IPS DF 6.9 (cell line): ENCODE data around the gene RYR3.

ENCODE experiments used
- DNase-seq: peaks from one replicate; pipeline ENCODE4 v3.0.0-alpha.2; 2013; ENCODE audit warnings: low read depth, low spot score
- H3K27ac ChIP-seq: one replicate; pipeline ENCODE4 v1.5.1; 2013; ENCODE audit warnings: low read length, control low read depth
- H3K27me3 ChIP-seq: 2 replicates; pipeline ENCODE4 v1.6.1; 2013; ENCODE audit warnings: mild to moderate bottlenecking, low read length; ENCODE audit not compliant: control insufficient read depth, insufficient read depth
- H3K36me3 ChIP-seq: 2 replicates; pipeline ENCODE4 v1.6.1; 2013; ENCODE audit warnings: low read length; ENCODE audit not compliant: control insufficient read depth, insufficient read depth
- H3K4me1 ChIP-seq: 2 replicates; pipeline ENCODE4 v1.6.1; 2013; ENCODE audit warnings: low read length; ENCODE audit not compliant: control insufficient read depth, insufficient read depth
- H3K4me3 ChIP-seq: 2 replicates; pipeline ENCODE4 v1.5.1; 2013; ENCODE audit warnings: mild to moderate bottlenecking, low read length
- H3K9me3 ChIP-seq: 2 replicates; pipeline ENCODE4 v1.6.1; 2013; ENCODE audit warnings: low read length, inconsistent platforms; ENCODE audit not compliant: control insufficient read depth, insufficient read depth
- WGBS: extraction: QIAGEN DNeasy Blood & Tissue Kit; methylation state at CpG from one replicate; pipeline ENCODE4 v1.1.7; 2013; ENCODE audit warnings: mixed read lengths, missing lambda C conversion rate; ENCODE audit not compliant: insufficient read length, insufficient coverage; 5-methylcytosine and 5-hydroxymethylcytosine counted together

Gene RYR3

GRCh38 chr15:33402600-33402999 lies 91.8 kb downstream of the RYR3 start:
- no peaks in the 10 kb centered on the region for H3K36me3 ChIP-seq
- no CpG with 5 or more reads among the region's 2 CpGs for WGBS
- no peaks in the 10 kb centered on the region for H3K27me3 ChIP-seq
- H3K27ac ChIP-seq: no peak overlapping the region
- no peak overlapping the region for H3K4me3 ChIP-seq
- no peaks in the 10 kb centered on the region for H3K9me3 ChIP-seq
- H3K4me1 ChIP-seq: no peaks in the 10 kb centered on the region
- DNase-seq: no peak

- no peaks in the 10 kb centered on the region for H3K4me1 ChIP-seq
- WGBS: 100% methylated on average over 1 of the region's 1 CpG
- no peaks in the 10 kb centered on the region for H3K36me3 ChIP-seq
- H3K27me3 ChIP-seq: no peaks in the 10 kb centered on the region
- H3K4me3 ChIP-seq: no peak overlapping the region
- DNase-seq: no peak
- H3K27ac ChIP-seq: no peak overlapping the region
- no peaks in the 10 kb centered on the region for H3K9me3 ChIP-seq
These were observed 94.3 kb downstream of the RYR3 start for GRCh38 chr15:33405096-33405495.

- Histone ChIP-seq H3K4me3 (no peak overlapping the region), H3K27ac (no peak overlapping the region), H3K9me3 (no peaks in the 10 kb centered on the region), H3K36me3 (no peaks in the 10 kb centered on the region), H3K4me1 (no peaks in the 10 kb centered on the region), H3K27me3 (no peaks in the 10 kb centered on the region)
- no CpG with 5 or more reads among the region's 7 CpGs for WGBS
- DNase-seq: no peak
These were observed 101.1 kb downstream of the RYR3 start for GRCh38 chr15:33411596-33412540.

GRCh38 chr15:33419701-33420100 lies 108.9 kb downstream of the RYR3 start:
- Histone ChIP-seq H3K4me3 (no peak overlapping the region), H3K4me1 (no peaks in the 10 kb centered on the region), H3K27ac (no peak overlapping the region), H3K27me3 (no peaks in the 10 kb centered on the region), H3K9me3 (no peaks in the 10 kb centered on the region), H3K36me3 (no peaks in the 10 kb centered on the region)
- no peak for DNase-seq
- no CpG with 5 or more reads among the region's 4 CpGs for WGBS

DNA sequence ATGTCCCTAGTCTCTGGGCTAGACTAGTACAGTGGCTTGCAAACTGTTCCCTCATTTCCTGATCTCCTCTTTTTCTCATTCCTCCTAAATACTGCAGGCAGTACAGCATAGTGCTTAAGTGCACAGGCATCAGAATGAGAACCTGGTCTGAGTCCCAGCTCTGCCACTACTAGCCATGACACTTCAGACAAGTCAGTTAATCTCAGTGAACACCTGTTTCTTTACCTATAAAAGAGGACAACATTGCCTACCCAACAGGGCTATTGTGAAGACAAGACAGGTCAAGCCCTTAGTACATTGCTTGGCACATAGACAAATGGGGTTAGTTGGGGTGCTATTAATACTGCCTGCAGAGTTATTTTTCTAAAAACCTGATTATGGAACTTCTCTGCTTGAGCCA lies 113.3 kb downstream of the RYR3 start:
- no peak for DNase-seq
- 0 out of 2 replicates have a peak, but pooled peaks cover 1% of the 10 kb centered on the region for H3K4me1 ChIP-seq

DNA sequence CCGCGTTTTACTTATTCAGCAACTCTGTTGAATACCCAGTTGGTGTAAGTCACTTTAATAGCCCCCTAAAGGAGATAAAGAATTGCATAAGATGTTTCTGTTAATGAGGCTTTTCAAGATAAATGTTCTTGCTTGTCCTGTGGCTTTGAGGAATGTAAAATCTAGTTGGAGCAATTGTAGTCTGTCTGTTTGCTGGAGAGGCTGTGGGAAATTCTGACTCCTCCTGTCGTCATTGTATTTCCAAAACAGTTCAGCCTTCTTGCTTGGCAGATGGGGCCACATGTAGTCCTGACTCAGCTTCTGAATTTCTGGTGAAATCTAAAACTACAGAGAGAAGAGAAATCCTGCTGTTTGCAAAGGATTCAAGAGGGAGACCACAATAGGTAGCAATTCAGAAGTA lies 114.4 kb downstream of the RYR3 start:
- H3K4me3 ChIP-seq: no peak overlapping the region
- WGBS: no CpG with 5 or more reads among the region's 3 CpGs
- H3K36me3 ChIP-seq: no peaks in the 10 kb centered on the region
- H3K9me3 ChIP-seq: no peaks in the 10 kb centered on the region
- H3K27ac ChIP-seq: no peak overlapping the region
- 0 out of 2 replicates have a peak, but pooled peaks cover 1% of the 10 kb centered on the region for H3K4me1 ChIP-seq
- no peaks in the 10 kb centered on the region for H3K27me3 ChIP-seq
- DNase-seq: no peak

More for the DNA sequence above, 113.3 kb downstream of the RYR3 start:
- no peaks in the 10 kb centered on the region for H3K27me3 ChIP-seq
- H3K9me3 ChIP-seq: no peaks in the 10 kb centered on the region
- H3K4me3 ChIP-seq: no peak overlapping the region
- no peak overlapping the region for H3K27ac ChIP-seq
- no peaks in the 10 kb centered on the region for H3K36me3 ChIP-seq

- no CpG with 5 or more reads among the region's 5 CpGs for WGBS
- H3K27me3 ChIP-seq: no peaks in the 10 kb centered on the region
- H3K4me3 ChIP-seq: no peak overlapping the region
- H3K9me3 ChIP-seq: no peaks in the 10 kb centered on the region
- H3K27ac ChIP-seq: no peak overlapping the region
- 0 out of 2 replicates have a peak, but pooled peaks cover 1% of the 10 kb centered on the region for H3K4me1 ChIP-seq
- no peaks in the 10 kb centered on the region for H3K36me3 ChIP-seq
- no peak for DNase-seq
These were observed 119.8 kb downstream of the RYR3 start for GRCh38 chr15:33430577-33430976.

DNA sequence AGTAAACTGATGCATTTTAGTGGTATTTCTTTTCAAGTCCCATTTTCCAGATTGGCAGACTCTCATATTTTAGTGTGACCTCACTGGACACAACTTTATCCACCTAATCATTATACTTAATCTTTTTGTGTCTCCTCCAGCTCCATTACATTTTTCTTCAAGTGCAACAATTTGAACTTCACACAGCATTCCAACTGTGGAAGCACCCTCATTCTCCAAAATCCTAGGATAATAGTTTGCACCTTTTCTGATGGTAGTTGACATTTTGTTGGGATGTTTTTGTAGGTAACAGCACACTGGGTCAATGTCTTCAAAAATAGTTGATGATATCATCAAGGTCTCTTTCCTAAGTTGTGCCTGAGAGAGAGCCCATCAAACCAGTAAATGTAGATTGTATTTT lies 123.1 kb downstream of the RYR3 start:
- no peak overlapping the region for H3K27ac ChIP-seq
- no peaks in the 10 kb centered on the region for H3K9me3 ChIP-seq
- H3K4me1 ChIP-seq: 0 out of 2 replicates have a peak, but pooled peaks cover 1% of the 10 kb centered on the region
- H3K27me3 ChIP-seq: no peaks in the 10 kb centered on the region
- H3K4me3 ChIP-seq: no peak overlapping the region
- DNase-seq: no peak
- no peaks in the 10 kb centered on the region for H3K36me3 ChIP-seq

GRCh38 chr15:33438396-33438795 lies 127.6 kb downstream of the RYR3 start:
- no peak overlapping the region for H3K4me3 ChIP-seq
- WGBS: no CpG with 5 or more reads among the region's 3 CpGs
- H3K27me3 ChIP-seq: no peaks in the 10 kb centered on the region
- no peak for DNase-seq
- H3K27ac ChIP-seq: no peak overlapping the region
- no peaks in the 10 kb centered on the region for H3K4me1 ChIP-seq
- no peaks in the 10 kb centered on the region for H3K36me3 ChIP-seq
- H3K9me3 ChIP-seq: no peaks in the 10 kb centered on the region

DNA sequence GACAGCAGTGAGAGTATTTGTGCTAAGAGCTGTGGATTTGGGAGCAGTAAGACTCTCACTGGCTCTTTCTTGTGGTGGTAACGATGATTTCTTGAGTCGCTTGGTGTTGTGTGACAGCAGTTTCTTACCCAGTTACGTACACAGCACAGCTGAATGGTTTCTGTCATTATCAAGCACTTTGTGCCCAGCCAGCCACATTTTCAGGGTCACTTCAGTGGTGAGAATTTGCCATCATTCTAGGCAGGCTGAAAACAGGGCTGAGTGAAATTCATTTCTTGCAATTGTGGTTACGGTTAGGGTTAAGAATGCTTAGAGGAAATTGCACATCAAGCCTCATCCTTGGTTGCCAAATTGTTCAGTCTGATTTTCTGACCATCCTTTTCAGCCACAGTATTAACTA lies 130.1 kb downstream of the RYR3 start:
- H3K4me1 ChIP-seq: no peaks in the 10 kb centered on the region
- WGBS: no CpG with 5 or more reads among the region's 4 CpGs
- no peak overlapping the region for H3K27ac ChIP-seq
- no peaks in the 10 kb centered on the region for H3K27me3 ChIP-seq
- no peaks in the 10 kb centered on the region for H3K9me3 ChIP-seq
- no peak for DNase-seq
- H3K4me3 ChIP-seq: no peak overlapping the region
- no peaks in the 10 kb centered on the region for H3K36me3 ChIP-seq

DNA sequence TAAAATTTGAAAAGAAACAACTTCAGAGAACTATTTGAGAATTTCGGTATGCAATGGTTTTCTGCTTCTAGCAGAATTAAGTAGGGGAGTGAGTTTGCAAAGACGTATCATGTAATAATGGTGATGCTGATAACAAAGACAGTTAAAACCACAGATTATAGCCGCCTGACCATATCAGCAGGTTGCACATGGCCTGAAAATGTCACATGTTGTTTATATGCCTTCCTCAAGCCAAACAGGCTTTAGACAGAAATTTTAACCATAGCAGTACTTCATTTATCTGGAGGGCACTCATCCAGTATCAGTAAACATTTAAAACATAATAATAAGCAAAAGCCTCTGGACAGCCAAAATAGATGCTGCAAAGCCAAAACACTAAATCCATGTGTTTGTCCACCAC lies 131.7 kb downstream of the RYR3 start:
- WGBS: no CpG with 5 or more reads among the region's 3 CpGs
- DNase-seq: no peak
- Histone ChIP-seq H3K9me3 (no peaks in the 10 kb centered on the region), H3K27ac (no peak overlapping the region), H3K36me3 (no peaks in the 10 kb centered on the region), H3K4me3 (no peak overlapping the region), H3K4me1 (no peaks in the 10 kb centered on the region), H3K27me3 (no peaks in the 10 kb centered on the region)
